Measurements from ENCODE around the gene FSIP2.

GRCh38 chr2:185689906-185690539 lies 48.6 kb upstream of the FSIP2 start:
- TF ChIP-seq YY1 (IDR thresholded peaks at IDR 0.05; ENCODE audit: insufficient read depth, insufficient read length): no peak
- TF ChIP-seq SUZ12 (IDR thresholded peaks at IDR 0.05; ENCODE audit: extremely low read depth, insufficient read depth, insufficient read length): no peak
- TF ChIP-seq ZNF274 (IDR thresholded peaks at IDR 0.05; ENCODE audit: low read depth, low read length): no peak

All from NT2/D1 (cell line).